GM18909 (cell line): ENCODE data around the gene RAB3GAP2.
"Not testable (repeated sequence)": the region's sequence is repeated elsewhere in the genome, so short reads cannot be mapped to it uniquely, and the experiment has no call there.

ENCODE experiments used
- ATAC-seq: cut with Tn5 transposase; IDR thresholded peaks from one replicate; pipeline ENCODE4 v1.9.1; 2021; ENCODE audit warnings: mild to moderate bottlenecking; ENCODE audit not compliant: unreplicated experiment, poor library complexity

The RAB3GAP2 gene

DNA sequence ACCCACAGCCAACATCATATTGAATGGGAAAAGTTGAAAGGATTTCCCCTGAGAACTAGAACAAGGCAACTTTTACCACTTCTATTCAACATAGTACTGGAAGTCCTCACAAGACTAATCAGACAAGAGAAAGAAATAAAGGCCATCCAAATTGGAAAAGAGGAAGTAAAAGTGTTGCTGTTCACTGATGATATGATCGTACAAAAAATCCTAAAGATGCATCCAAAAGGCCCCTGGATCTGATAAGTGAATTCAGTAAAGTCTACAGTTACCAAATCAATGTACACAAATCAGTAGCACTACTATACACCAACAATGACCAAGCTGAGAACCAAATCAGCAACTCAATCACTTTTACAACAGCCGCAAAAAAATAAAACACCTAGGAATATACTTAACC is 28.3 kb downstream of the RAB3GAP2 start:
- ATAC-seq = no peak

DNA sequence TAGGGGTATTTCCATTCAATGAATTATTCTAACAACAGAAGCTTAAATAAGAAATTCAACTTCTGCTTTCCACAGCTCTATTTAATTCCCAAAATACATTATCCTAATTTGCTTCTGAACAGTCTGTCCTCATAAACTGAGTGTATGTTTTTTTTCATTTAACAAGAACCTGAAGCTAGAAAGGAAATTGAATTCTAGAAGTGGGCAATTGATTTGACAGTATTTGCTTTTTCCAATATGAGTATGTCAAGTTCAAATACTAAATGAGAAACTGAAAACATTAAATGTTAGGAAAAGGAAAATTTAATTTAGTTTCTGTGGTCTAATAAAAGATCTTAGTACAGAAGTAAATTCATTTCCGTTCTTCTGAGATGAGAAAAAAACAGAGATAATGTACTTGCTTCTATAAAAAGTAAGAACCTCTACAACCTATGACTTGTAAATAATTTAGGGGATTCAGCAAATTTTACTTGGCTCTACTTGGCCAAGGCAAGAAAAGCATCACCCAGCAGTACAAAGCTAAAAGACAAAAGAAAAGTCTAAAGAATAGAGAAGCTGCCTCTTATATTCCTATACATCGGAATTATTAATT is 31.1 kb downstream of the RAB3GAP2 start:
- ATAC-seq = no peak

DNA sequence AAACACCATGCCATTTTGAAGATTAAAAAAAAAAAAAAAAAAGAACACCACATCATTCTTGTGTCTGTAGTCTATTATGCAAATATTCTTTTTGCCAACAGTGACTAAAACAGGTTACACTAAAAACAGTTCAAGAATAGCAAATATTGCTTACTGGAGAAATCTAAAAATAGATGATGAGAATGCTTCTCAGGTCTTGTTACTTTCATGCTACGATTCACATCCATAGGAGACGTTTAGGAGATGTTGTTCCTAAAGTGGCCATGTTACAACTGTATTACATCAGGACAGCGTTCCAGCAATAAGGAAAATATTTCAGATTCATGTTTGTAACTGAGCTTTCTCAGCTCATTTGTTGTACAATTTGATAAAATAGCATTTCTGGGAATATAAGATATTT is 32.3 kb downstream of the RAB3GAP2 start:
- ATAC-seq = no peak

DNA sequence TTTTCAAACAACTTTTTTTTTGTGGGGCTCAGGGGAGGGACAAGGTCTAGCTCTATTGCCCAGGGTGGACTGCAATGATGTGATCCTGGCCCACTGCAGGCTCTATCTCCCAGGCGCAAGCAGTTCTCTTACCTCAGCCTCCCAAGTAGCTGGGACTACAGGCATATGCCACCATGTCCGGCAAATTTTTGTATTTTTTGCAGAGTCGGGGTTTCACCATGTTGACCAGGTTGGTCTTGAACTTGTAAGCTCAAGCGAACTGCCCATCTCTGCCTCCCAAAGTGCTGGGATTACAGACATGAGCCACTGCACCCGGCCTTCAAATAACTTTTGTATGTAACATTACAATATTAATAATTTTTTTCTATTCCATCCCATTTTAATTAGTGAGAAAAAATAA is 33.0 kb downstream of the RAB3GAP2 start:
- ATAC-seq = no peak

DNA sequence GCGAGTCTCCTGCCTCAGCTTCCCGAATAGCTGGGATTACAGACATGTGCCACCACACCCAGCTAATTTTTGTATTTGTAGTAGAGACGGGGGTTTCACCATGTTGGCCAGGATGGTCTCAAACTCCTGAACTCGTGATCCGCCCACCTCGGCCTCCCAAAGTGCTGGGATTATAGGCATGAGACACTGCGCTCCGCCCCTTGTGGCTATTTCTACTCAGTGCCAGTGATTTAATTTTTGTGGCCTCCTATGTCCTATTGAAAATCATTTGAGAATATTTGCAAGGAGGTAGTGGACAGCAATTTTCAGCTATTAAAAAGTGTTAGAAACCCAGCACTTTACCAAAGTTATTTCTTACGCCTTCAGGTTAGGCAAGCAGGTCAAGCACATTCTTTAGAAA is 36.0 kb downstream of the RAB3GAP2 start:
- ATAC-seq = not testable (repeated sequence)

- ATAC-seq = no peak
Observed at GRCh38 chr1:220235462-220235861, 36.8 kb downstream of the RAB3GAP2 start.

DNA sequence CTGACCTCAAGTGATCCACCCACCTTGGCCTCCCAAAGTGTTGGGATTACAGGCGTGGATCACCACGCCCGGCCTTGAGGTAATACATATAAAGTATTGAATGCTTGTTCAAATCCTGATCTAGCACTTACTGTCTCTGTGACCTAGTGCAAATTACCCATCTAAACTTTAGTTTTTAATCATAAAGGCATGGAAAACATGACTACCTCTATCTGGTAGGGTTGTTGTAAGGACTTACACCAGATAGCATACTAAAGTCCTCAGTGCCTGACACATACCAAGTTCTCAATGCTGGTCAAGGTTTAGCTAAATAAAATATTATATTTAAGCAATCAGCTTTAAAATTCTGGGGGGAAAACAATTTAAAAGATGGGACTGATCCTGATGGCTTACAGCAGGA is 38.3 kb downstream of the RAB3GAP2 start:
- no peak for ATAC-seq

DNA sequence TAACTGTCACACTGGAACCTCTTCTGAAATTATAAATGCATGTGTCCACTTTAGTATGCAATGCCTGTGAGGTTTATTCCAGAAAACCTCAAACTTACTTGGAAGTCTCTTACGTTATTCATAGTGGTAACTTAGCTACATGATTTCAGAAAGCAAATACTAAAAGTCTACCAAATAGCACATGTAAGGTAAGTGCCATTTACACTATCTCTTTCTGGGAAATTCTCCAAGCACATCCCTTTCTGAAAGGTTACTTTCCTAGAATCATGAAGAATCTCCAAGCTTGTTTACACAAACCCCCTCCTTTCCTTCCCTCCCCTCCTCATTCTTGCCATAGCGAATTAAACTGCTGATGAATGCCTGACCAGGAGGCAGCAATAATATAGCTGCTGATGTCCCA is 42.5 kb downstream of the RAB3GAP2 start:
- no peak for ATAC-seq

GRCh38 chr1:220227393-220227792 is 44.9 kb downstream of the RAB3GAP2 start:
- ATAC-seq = no peak

GRCh38 chr1:220226752-220227151 is 45.5 kb downstream of the RAB3GAP2 start:
- ATAC-seq = no peak

- ATAC-seq = no peak
Observed at GRCh38 chr1:220225957-220226356, 46.3 kb downstream of the RAB3GAP2 start.

DNA sequence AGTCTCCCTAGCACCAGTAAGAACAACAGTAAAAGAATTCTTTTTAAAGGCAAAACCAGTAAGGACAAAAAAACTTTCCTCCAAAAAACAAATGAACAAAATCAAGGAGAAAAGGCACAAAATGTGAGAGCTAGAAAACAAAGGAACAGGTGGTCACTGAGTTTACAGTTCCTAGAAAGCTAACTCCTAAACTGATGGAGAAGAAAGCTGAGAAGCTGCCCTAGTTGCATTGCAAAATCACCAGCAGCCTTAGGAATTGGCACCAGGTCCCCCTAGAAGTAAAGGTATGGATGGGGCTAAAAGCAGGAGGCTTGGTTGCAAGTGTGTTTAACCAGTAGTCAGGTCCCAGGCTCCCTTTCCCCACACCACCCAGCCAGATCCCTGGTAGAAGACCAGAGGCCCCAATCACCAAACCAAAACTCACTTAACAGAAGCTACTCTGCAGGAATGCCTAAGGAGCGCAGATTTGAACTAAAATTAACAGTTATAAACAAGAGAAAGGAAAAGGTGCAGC is 47.6 kb downstream of the RAB3GAP2 start:
- ATAC-seq = no peak

DNA sequence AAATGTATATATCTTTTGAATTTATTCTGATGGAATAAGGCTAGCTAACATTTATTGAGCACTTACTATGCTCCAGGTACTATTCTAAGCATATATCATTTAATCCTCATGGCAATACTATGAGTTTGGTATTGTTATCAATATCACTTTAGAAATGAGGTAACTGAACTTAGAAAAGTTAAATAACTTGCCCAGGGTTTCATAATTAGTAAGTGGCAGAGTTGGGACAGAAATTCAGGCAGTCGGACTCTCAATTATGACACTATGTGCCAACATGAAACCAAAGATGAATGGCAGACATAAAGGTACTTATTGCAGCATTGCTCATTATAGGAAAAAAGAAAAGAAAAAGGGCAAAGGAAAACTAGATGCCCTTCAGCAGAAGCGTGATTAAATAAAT is 48.2 kb downstream of the RAB3GAP2 start:
- ATAC-seq = no peak

GRCh38 chr1:220222939-220223338 is 49.3 kb downstream of the RAB3GAP2 start:
- ATAC-seq = no peak

GRCh38 chr1:220221670-220222069 is 50.6 kb downstream of the RAB3GAP2 start:
- ATAC-seq = no peak

GRCh38 chr1:220221269-220221668 is 51.0 kb downstream of the RAB3GAP2 start:
- ATAC-seq = no peak

- ATAC-seq = peak; percentile 16
Observed at GRCh38 chr1:220220699-220221040, 51.6 kb downstream of the RAB3GAP2 start.

DNA sequence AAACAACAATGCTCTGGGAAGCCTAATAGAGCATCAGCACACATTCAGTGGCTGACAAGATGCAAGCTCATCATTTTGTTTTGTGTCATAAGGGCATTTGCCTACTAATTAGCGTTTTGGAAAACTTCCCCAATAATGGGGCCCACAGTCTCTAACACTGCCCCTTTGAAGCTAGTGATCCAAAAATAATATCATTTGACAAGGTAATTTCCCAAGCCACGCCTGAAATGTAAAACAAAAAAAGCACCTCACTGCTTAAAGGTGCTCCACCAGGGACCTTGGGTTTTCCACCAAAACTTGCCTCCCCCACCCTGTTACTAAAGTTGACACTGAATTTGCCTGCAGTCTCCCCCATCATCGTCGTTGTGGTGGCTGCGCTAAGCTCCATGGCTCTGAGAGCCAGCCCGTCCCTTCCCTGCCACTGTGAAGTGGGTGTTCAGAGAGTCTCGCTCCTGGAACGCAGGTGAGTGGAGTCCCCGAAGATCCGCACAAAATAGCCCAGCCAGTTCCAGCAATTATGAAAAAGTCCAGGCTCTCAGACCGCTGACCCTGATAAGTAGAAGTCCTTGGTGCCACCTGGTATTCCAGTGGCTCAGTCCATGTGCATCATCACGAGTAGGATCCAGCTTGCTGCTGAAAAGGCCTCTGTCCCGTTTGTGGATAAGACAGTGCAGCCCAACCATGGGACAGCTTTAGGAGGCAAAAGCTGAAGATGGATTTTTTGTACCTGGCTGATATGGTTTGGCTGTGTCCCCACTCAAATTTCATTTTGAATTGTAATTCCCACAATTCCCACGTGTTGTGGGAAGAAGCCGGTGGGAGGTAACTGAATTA is 52.2 kb downstream of the RAB3GAP2 start:
- ATAC-seq = peak; percentile 58

DNA sequence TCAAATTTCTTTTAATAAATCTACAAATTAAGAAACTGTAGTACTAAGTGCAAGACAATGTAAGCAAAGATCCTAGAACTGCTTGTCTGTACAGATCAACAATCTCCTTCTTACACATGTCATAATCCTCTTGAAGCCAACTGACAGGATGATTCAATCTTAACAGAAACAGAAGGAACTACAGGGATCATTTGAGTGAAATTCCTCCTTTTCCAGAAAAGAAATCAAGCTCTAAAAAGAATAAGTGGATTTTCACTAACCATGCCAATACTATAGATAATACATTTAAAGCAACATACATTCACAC is 53.2 kb downstream of the RAB3GAP2 start:
- no peak for ATAC-seq

DNA sequence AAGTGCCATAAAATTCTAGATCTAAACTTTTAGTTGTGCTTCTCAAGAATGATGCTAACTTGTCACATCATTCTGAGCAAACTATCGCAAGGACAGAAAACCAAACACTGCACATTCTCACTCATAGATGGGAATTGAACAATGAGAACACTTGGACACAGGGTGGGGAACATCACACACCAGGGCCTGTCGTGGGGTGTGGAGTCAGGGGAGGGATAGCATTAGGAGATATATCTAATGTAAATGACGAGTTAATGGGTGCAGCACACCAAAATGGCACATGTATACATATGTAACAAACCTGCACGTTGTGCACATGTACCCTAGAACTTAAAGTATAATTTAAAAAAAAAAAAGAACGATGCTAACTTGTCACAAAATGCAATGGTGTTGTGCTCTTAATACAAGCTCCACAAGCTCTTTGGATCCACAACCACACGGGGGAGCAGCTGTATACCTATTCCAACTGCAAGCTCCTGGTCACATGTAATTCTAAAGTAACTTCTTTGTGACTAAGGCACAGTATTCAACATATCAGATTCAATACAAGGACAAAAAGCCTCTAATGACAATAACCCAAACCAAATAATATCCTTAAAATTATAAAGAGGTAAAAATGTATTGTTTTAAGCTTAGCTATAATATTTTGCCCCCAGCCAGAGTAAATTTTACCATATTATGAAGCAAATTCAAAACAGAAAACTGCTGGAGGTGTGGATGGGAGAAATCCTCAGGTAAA is 53.7 kb downstream of the RAB3GAP2 start:
- not testable (repeated sequence) for ATAC-seq

GRCh38 chr1:220217383-220217988 is 54.8 kb downstream of the RAB3GAP2 start:
- no peak for ATAC-seq
